ENCODE measurements around the gene RYR1.
"Not testable (repeated sequence)": the region's sequence is repeated elsewhere in the genome, so short reads cannot be mapped to it uniquely, and the experiment has no call there.

RYR1 gene

GRCh38 chr19:38557205-38557799 lies 123.8 kb downstream of the RYR1 start:
- no peak overlapping the region for H3K27ac ChIP-seq
- TF ChIP-seq ZFX (IDR thresholded peaks at IDR 0.05; ENCODE audit: borderline replicate concordance), result no peak
- TF ChIP-seq, protein P1, sequence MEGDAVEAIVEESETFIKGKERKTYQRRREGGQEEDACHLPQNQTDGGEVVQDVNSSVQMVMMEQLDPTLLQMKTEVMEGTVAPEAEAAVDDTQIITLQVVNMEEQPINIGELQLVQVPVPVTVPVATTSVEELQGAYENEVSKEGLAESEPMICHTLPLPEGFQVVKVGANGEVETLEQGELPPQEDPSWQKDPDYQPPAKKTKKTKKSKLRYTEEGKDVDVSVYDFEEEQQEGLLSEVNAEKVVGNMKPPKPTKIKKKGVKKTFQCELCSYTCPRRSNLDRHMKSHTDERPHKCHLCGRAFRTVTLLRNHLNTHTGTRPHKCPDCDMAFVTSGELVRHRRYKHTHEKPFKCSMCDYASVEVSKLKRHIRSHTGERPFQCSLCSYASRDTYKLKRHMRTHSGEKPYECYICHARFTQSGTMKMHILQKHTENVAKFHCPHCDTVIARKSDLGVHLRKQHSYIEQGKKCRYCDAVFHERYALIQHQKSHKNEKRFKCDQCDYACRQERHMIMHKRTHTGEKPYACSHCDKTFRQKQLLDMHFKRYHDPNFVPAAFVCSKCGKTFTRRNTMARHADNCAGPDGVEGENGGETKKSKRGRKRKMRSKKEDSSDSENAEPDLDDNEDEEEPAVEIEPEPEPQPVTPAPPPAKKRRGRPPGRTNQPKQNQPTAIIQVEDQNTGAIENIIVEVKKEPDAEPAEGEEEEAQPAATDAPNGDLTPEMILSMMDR (IDR thresholded peaks at IDR 0.05), result no peak

DNA sequence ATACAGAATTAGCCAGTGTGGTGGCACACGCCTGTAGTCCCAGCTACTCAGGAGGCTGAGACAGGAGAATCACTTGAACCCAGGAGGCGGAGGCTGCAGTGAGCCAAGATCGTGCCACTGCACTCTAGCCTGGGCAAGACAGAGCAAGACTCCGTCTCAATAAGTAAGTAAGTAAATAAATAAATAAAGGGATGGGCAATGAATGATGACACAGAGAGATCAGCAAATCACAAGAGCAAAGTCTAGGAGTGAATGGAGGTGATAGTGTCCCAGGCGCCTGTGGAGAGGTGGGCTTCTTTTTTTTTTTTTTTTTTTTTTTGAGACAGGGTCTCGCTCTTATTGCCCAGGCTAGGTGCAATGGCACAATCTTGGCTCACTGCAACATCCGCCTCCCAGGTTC lies 125.4 kb downstream of the RYR1 start:
- not testable (repeated sequence) for H3K27ac ChIP-seq

DNA sequence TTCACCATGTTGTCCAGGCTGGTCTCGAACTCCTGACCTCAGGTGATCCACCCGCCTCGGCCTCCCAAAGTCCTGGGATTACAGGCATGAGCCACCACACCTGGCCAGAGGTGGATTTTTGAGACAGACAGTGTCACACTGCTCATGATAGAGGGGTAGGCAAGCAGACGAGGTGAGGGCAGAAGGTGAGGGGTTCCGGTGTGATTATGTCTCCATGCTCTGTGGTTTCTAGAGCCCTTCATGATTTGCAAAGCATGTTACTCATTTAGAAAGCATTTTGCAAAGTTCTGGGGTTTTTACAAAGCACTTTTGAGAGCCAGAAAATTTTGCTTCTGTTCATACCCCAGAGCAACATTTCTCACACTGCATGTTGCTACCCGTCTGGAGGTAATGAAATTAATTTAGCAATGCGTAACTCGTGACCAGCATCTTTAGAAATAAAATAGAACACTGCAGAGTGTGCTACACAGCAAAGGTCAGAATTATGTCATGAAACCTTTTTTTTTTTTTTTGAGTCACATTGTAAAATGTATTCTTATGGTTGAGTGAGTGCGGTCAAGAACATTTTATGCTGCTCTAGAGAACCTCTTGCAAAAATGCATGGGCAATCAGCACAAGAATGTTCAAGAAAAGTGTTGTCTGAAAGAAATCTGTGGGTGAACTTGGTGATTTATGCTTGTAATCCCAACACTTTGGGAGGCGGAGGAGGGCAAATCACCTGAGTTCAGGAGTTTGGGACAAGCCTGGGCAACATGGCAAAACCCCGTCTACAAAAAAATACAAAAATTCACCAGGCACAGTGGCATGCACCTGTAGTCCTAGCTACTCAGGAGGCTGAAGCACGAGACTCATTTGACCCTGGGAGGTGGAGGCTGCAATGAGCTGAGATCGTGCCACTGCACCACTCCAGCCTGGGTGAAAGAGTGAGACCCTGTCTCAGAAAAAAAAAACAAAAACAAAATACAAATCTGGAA lies 126.2 kb downstream of the RYR1 start:
- TF ChIP-seq, protein P1 (IDR thresholded peaks at IDR 0.05), result no peak
- no peak for TF ChIP-seq ZFX (IDR thresholded peaks at IDR 0.05; ENCODE audit: borderline replicate concordance)
- no peak overlapping the region for H3K27ac ChIP-seq

- no peak overlapping the region for H3K27ac ChIP-seq
These were observed 127.6 kb downstream of the RYR1 start for GRCh38 chr19:38561053-38561606.

GRCh38 chr19:38561658-38562057 lies 128.2 kb downstream of the RYR1 start:
- H3K27ac ChIP-seq, result no peak overlapping the region
- TF ChIP-seq ZFX (IDR thresholded peaks at IDR 0.05; ENCODE audit: borderline replicate concordance), result no peak
- TF ChIP-seq, protein P1 (IDR thresholded peaks at IDR 0.05), result no peak

More at GRCh38 chr19:38561053-38561606, 127.6 kb downstream of the RYR1 start:
- no peak for TF ChIP-seq ZFX (IDR thresholded peaks at IDR 0.05; ENCODE audit: borderline replicate concordance)
- TF ChIP-seq, protein P1 (IDR thresholded peaks at IDR 0.05), result no peak

- no peak for TF ChIP-seq ZFX (IDR thresholded peaks at IDR 0.05; ENCODE audit: borderline replicate concordance)
- TF ChIP-seq, protein P1 (IDR thresholded peaks at IDR 0.05), result no peak
- no peak overlapping the region for H3K27ac ChIP-seq
These were observed 128.6 kb downstream of the RYR1 start for GRCh38 chr19:38562096-38562495.

GRCh38 chr19:38563475-38563874 lies 130.0 kb downstream of the RYR1 start:
- no peak for TF ChIP-seq ZFX (IDR thresholded peaks at IDR 0.05; ENCODE audit: borderline replicate concordance)
- no peak overlapping the region for H3K27ac ChIP-seq

Data from 22Rv1 (cell line).